MG63 (cell line): ENCODE results near the gene ADAMTS17. TPM values are rescaled to one million over a fixed set of nuclear protein-coding genes. Genes with fewer than 3 reads are reported as not detected.

Experiments used
- DNase-seq: peaks from one replicate; pipeline ENCODE4 v3.0.0-alpha.2; 2020
- H3K27me3 ChIP-seq: fragments of 250-450 bp; sonication (Bioruptor Pico); 2 replicates; pipeline ENCODE4 v1.5.1; 2020; ENCODE audit warnings: mild to moderate bottlenecking, moderate library complexity
- H3K36me3 ChIP-seq: fragments of 250-450 bp; sonication (Bioruptor Pico); 2 replicates; pipeline ENCODE4 v1.5.1; 2020; ENCODE audit warnings: mild to moderate bottlenecking, moderate library complexity
- H3K4me3 ChIP-seq: fragments of 250-450 bp; sonication (Bioruptor Pico); 2 replicates; pipeline ENCODE4 v1.5.1; 2020; ENCODE audit warnings: mild to moderate bottlenecking, moderate library complexity
- H3K9me3 ChIP-seq: fragments of 250-450 bp; sonication (Bioruptor Pico); 2 replicates; pipeline ENCODE4 v1.5.1; 2020; ENCODE audit warnings: mild to moderate bottlenecking, moderate library complexity
- total RNA-seq: library from RNA; depleted of rRNA; stranded (reverse); fragments of >200 nt; shearing (Covaris generic); gene quantifications from 2 replicates; pipeline ENCODE4 v1.2.3, GENCODE V29; 2014; ENCODE audit warnings: low replicate concordance

ADAMTS17 gene
- total RNA-seq, 1 experiment from 2014 or later, result 3.8 TPM

- H3K4me3 ChIP-seq, result no peak overlapping the region
- DNase-seq, result no peak
- no peaks in the 10 kb centered on the region for H3K36me3 ChIP-seq
- no peaks in the 10 kb centered on the region for H3K9me3 ChIP-seq
- H3K27me3 ChIP-seq, result no peaks in the 10 kb centered on the region
Observed at GRCh38 chr15:100229181-100230163, 112.3 kb downstream of the ADAMTS17 start.

GRCh38 chr15:100227781-100228180 lies 114.0 kb downstream of the ADAMTS17 start:
- no peak for DNase-seq
- Histone ChIP-seq H3K4me3 (no peak overlapping the region), H3K27me3 (no peaks in the 10 kb centered on the region), H3K9me3 (no peaks in the 10 kb centered on the region), H3K36me3 (no peaks in the 10 kb centered on the region)

- H3K4me3 ChIP-seq, result no peak overlapping the region
- DNase-seq, result no peak
- H3K36me3 ChIP-seq, result no peaks in the 10 kb centered on the region
- H3K9me3 ChIP-seq, result no peaks in the 10 kb centered on the region
- no peaks in the 10 kb centered on the region for H3K27me3 ChIP-seq
Observed at GRCh38 chr15:100226107-100226506, 115.7 kb downstream of the ADAMTS17 start.

GRCh38 chr15:100224206-100225185 lies 117.3 kb downstream of the ADAMTS17 start:
- Histone ChIP-seq H3K4me3 (no peak overlapping the region), H3K36me3 (no peaks in the 10 kb centered on the region), H3K9me3 (no peaks in the 10 kb centered on the region), H3K27me3 (no peaks in the 10 kb centered on the region)
- DNase-seq, result no peak

- Histone ChIP-seq H3K9me3 (no peaks in the 10 kb centered on the region), H3K36me3 (no peaks in the 10 kb centered on the region)
Observed at GRCh38 chr15:100222349-100222715, 119.4 kb downstream of the ADAMTS17 start.

GRCh38 chr15:100221471-100222348 lies 120.1 kb downstream of the ADAMTS17 start:
- no peaks in the 10 kb centered on the region for H3K36me3 ChIP-seq
- no peak overlapping the region for H3K4me3 ChIP-seq
- DNase-seq, result no peak
- H3K27me3 ChIP-seq, result no peaks in the 10 kb centered on the region
- H3K9me3 ChIP-seq, result no peaks in the 10 kb centered on the region

More at GRCh38 chr15:100222349-100222715, 119.4 kb downstream of the ADAMTS17 start:
- no peaks in the 10 kb centered on the region for H3K27me3 ChIP-seq
- no peak overlapping the region for H3K4me3 ChIP-seq
- DNase-seq, result no peak

GRCh38 chr15:100220058-100220768 lies 121.6 kb downstream of the ADAMTS17 start:
- DNase-seq, result no peak
- H3K9me3 ChIP-seq, result no peaks in the 10 kb centered on the region
- no peak overlapping the region for H3K4me3 ChIP-seq
- no peaks in the 10 kb centered on the region for H3K27me3 ChIP-seq
- no peaks in the 10 kb centered on the region for H3K36me3 ChIP-seq

GRCh38 chr15:100218434-100218833 lies 123.3 kb downstream of the ADAMTS17 start:
- no peaks in the 10 kb centered on the region for H3K36me3 ChIP-seq
- no peak overlapping the region for H3K4me3 ChIP-seq
- DNase-seq, result no peak
- no peaks in the 10 kb centered on the region for H3K27me3 ChIP-seq
- no peaks in the 10 kb centered on the region for H3K9me3 ChIP-seq

GRCh38 chr15:100216182-100216581 lies 125.6 kb downstream of the ADAMTS17 start:
- no peaks in the 10 kb centered on the region for H3K36me3 ChIP-seq
- H3K27me3 ChIP-seq, result no peaks in the 10 kb centered on the region
- no peak for DNase-seq
- H3K4me3 ChIP-seq, result no peak overlapping the region
- H3K9me3 ChIP-seq, result no peaks in the 10 kb centered on the region

GRCh38 chr15:100215843-100216169 lies 126.0 kb downstream of the ADAMTS17 start:
- no peak for DNase-seq
- no peaks in the 10 kb centered on the region for H3K36me3 ChIP-seq
- H3K27me3 ChIP-seq, result no peaks in the 10 kb centered on the region
- H3K9me3 ChIP-seq, result no peaks in the 10 kb centered on the region
- no peak overlapping the region for H3K4me3 ChIP-seq

- Histone ChIP-seq H3K9me3 (no peaks in the 10 kb centered on the region), H3K27me3 (no peaks in the 10 kb centered on the region), H3K4me3 (no peak overlapping the region), H3K36me3 (no peaks in the 10 kb centered on the region)
- no peak for DNase-seq
Observed at GRCh38 chr15:100215031-100215842, 126.5 kb downstream of the ADAMTS17 start.

- Histone ChIP-seq H3K27me3 (no peaks in the 10 kb centered on the region), H3K4me3 (no peak overlapping the region), H3K9me3 (no peaks in the 10 kb centered on the region), H3K36me3 (no peaks in the 10 kb centered on the region)
- no peak for DNase-seq
Observed at GRCh38 chr15:100211855-100212850, 129.6 kb downstream of the ADAMTS17 start.

- Histone ChIP-seq H3K4me3 (no peak overlapping the region), H3K9me3 (no peaks in the 10 kb centered on the region), H3K36me3 (no peaks in the 10 kb centered on the region), H3K27me3 (no peaks in the 10 kb centered on the region)
- DNase-seq, result no peak
Observed at GRCh38 chr15:100210338-100210737, 131.4 kb downstream of the ADAMTS17 start.

GRCh38 chr15:100208921-100209603 lies 132.7 kb downstream of the ADAMTS17 start:
- DNase-seq, result no peak
- Histone ChIP-seq H3K36me3 (no peaks in the 10 kb centered on the region), H3K4me3 (no peak overlapping the region), H3K9me3 (no peaks in the 10 kb centered on the region), H3K27me3 (no peaks in the 10 kb centered on the region)
